GM21360 (cell line): ENCODE results near the gene KDM4B.
"Not testable (repeated sequence)": the region's sequence is repeated elsewhere in the genome, so short reads cannot be mapped to it uniquely, and the experiment has no call there.

Experiments used
- ATAC-seq: cut with Tn5 transposase; IDR thresholded peaks from one replicate; pipeline ENCODE4 v1.9.1; 2021; ENCODE audit warnings: mild to moderate bottlenecking, moderate library complexity; ENCODE audit not compliant: unreplicated experiment

KDM4B gene

GRCh38 chr19:5011476-5012238 is 42.7 kb downstream of the KDM4B start:
- ATAC-seq, result no peak

DNA sequence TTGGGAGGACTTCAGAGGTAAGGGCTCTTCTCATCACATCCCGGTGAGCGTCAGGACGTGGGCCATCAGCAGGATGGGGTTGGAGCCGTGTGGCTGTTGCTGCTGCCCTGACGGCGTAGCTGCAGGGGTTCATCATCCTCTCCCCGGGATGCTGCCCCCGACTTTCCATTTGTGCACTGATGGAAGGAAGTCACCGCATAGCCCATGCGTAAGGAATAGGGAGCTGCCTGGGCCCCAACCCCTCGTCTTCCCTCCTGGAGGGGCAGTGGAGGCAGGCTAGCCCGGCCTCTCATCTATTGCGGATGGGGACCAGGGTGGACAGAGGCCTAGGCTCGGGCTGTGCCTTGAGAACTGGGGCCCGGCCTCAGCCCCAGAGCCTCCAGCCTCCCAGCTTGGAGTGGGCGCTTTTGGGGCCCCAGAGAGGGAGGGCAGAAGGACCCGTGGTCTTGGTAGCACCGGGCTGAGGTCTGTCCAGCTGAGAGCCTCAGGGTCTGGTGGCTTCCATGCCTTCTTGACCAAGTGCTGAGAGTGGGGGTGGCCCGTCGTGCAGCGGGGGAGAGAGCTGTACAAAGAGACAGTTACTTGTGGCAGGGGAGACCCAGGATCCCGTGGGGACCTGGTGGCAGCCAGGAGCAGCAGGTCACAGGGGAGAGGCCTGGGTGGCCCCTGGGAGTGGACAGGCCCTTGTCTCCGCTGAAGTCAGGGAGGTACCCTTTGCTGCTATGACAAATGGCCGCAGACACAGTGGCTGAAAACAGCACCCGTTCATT is 44.0 kb downstream of the KDM4B start:
- ATAC-seq, result no peak

- ATAC-seq, result no peak
Observed at GRCh38 chr19:5013761-5014160, 44.8 kb downstream of the KDM4B start.

GRCh38 chr19:5014941-5015340 is 46.0 kb downstream of the KDM4B start:
- no peak for ATAC-seq

DNA sequence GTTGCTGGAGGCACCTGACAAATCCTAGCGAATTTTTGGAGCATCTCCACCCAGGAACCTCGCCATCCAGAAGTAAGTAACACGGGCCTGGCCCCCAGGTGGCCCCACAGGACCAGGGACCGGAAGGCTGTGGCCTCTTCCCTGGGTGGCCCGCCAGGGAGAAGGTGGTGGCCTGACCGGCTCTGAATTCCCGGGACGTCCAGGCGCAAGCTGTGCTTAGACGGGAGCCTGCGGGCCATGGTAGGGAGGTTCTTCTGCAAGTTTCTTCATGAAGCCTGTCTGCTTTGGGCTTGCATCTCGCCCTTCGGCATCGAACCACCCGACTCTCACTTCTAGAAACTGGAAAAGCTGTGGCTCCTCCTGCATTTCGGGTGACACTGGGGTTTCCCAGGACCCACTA is 47.4 kb downstream of the KDM4B start:
- ATAC-seq, result no peak

GRCh38 chr19:5016781-5017180 is 47.9 kb downstream of the KDM4B start:
- ATAC-seq, result no peak

DNA sequence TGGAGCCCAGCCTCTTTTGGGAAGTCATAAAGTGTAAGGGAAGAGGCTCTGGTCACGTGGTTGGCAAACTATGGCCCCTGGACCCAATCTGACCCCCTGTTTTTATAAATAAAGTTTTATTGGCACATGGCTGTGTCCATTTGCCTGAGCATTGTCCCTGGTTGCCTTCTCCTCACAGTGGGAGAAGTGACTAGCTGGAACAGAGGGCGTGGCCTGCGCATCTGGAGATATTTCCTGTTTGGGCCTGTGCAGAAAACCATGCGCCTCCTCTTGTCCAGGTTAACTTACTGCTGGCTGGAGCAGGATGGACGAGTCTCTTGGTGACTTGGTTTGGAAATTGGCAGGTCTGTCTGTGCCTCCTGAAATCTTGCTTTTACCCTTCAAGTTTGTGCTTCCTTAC is 48.3 kb downstream of the KDM4B start:
- no peak for ATAC-seq

DNA sequence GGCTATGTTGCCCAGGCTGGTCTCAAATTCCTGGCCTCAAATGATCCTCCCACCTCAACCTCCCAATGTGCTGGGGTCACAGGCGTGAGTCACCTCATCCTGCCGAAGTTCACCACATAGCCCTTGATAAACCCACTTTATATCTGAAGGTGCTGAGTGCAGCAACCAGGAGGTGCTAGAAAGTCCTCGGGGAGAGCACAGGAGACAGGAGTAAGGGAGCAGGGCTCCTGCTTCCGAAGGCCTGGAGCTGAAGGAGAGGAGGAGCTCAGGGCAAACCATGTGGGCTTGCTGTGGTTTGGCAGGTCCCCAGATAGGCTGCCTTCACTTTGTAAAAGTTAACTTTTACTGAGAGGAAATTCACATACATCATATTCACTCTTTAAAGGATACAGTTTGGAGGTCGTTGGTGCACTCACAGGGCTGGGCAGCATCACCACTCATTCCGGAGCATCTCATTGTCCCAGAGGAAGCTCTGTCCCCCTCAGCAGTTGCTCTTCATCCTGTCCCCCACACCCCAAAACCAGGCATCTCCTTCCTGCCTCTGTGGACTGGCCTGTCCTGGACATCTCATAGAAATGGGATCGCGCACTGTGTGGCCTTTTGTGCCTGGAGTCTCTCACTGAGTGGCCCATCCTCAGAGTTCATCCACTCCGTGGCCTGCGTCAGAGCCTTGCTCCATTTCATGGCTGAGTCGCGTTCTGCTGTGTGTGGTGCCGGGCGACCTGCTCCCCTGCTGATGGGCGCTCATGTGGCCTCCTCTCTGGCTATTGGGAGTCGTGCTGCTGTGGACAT is 49.5 kb downstream of the KDM4B start:
- ATAC-seq, result no peak

DNA sequence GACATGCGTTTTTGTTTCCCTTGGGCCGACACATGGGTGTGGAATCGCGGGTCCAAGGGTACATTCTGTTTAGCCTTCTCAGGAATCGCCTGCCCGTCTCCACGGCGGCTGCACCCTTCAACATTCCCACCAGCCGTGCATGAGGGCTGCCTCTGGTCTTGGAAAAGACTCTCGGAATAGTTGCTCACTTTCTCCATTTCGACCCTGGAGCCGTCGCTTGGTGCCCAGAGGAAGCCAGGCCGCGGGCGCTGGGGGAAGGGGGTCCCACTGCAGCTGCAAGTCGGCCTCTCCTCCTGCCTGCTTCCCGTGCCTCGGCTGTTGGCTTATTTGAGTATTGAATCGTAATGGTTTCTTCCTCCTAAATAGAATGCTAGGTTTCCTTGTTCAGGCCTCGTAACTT is 51.5 kb downstream of the KDM4B start:
- no peak for ATAC-seq

DNA sequence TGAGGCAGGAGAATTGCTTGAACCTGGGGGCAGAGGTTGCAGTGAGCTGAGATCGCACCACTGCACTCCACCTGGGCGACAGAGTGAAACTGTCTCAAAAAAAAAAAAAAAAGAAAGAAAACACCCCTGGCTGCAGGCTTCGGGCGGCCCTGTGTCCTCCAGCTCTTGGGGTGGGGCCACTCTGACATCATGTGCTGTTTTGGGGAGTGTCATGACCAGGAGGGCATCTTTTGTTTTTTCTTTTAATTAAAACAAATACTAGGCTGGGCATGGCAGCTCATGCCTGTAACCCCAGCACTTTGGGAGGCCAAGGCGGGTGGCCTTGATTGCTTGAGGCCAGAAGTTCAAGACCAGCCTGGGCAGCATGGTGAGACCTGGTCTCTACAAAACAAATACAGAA is 52.1 kb downstream of the KDM4B start:
- ATAC-seq, result no peak

DNA sequence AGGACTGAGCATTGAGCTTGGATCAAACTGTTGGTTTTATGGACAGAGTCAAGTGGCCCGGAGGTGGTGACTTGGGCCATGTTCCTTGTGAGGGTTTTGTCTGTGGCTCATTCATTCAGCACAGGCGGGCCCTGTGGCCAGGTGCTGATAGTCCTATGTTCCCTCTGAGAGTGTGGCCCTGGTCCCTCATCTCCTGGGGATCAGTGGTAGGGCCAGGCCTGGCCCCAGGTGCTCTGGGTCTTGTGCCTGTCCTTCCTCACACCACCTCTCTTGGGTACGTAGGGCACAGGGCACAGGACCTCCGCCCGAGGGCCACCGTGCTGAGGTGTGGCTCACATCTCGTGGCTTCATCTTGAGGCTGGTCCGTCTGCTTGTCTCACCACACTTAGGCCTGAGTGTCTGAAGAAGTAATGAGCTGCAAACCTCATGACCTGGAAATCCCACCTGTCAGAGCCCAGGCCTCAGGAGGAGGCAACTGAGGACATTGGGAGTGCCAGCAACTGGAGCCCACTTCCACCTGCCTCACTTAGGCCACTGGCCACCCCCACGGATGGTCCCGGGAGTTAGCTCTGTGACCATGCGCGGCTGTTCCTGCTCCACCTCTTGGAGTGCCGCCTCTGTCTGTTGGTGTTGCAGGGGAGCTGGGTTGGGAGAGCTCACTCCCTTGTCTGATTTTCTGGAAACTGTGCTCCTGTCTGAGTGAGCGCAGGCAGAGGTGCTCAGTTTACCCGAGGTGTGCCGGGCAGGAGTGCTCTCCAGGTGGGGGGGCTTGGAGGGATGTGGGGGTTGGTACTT is 53.4 kb downstream of the KDM4B start:
- no peak for ATAC-seq

DNA sequence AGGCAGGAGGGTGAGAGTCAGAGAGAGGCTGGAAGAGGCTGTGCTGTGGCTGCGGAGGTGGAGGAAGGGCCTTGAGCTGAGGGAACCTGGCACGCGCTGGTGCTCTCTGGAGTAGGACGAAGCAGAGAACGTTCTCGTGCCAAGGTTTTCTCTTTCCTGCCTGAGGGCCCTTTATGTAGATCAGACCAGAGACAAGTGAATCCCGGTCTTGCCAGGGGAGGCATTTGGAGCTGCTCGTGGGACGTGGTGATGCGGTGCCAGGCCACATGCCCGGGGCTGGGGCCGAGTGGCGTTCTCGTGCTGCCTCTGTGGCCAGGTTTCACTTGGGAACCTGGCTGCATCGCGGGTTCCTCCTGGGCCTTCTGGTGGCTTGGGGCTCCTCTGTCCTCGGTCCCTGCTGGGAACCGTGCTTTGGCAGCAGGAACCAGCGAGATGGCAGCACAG is 54.2 kb downstream of the KDM4B start:
- no peak for ATAC-seq

- ATAC-seq, result no peak
Observed at GRCh38 chr19:5024282-5024681, 55.4 kb downstream of the KDM4B start.

DNA sequence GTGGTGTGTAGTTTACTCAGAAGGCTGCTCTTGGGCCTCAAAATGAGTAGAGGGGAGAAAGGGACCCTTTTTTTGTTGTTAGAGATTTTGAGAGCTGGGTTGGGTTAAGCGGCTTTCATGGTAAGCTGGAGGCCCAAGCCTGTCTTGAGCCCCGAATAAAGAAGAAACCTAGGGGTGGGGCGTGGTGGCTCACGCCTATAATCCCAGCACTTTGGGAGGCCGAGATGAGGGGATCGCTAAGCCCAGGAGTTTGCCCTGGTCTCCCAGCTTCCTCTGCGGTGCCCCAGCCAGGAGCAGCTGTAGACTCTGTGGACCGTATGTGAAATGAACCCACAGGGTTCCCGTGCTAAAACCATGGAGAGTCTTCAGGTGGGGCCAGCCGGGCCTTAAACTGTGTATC is 56.1 kb downstream of the KDM4B start:
- ATAC-seq, result no peak

DNA sequence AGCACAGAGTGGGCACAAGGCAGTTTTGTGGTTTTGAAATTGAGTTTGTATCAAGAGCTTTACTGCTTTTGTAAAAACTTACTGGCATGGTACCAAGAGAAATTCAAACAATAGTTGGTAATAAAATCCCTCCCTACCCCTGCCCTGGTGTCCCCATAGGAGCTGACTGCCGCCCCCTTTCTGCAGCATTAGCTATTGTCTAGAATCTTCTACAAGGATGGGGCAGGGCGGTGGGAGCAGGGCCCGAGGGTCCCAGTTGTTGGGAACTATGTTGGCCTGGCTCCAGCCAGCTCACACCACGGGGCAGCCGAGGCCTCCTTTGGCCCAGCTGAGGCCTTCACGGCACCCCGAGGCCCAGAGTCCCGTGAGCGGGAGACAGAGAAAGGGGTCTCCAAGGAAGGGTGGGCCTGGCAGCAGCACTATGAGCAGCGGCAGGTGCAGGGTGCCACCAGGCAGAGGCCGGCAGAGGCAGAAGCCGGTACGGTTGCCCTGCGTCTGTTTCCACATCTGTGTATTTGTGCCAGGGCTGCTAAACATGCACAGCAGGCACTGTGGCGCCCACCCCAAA is 57.9 kb downstream of the KDM4B start:
- no peak for ATAC-seq

DNA sequence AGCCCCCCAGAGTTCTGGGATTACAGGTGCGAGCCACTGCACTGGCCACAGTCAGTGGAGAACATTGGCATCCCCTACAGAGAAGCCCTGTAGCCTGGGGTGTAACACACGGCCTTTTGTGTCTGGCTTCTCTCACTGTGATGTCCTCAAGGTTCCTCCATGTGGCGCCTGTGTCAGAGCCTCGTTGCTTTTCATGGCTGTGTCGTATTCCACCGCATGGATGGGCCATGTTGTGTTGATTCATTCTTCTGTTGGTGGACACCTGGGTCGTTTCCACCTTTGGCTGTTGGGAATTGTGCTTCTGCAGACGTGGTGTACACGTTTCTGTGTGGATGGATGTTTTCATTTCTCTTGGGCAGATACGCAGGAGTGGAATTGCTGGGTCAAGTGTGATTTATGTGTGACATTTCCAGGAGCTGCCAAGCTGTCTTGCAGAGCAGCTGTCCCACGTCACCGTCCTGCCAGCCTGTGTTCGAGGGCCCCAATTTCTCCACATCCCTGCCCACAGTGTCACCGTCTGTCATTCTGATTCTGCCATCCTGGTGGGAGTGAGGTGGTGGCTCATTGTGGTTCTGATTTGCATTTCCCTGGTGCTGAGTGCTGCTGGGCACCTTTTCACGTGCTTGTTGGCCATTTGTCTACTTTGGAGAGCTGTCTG is 59.4 kb downstream of the KDM4B start:
- no peak for ATAC-seq

DNA sequence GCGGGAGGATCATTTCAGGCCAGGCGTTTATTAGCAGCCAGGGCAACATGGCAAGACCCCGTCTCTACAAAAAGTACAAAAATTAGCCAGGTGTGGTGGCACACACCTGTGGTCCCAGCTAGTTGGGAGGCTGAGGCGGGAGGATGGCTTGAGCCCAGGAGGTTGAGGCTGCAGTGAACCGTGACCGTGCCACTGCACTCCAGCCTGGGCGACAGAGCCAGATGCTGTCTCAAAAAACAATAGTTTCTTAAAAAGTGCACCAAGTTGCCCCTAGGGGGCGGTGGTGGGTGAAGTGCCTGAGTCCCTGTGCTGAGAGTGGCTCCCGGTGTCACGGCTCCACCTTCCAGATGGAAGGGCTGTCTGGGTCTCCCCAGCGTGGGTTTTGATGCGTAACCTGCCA is 60.7 kb downstream of the KDM4B start:
- ATAC-seq, result not testable (repeated sequence)

GRCh38 chr19:5030136-5030820 is 61.4 kb downstream of the KDM4B start:
- no peak for ATAC-seq

DNA sequence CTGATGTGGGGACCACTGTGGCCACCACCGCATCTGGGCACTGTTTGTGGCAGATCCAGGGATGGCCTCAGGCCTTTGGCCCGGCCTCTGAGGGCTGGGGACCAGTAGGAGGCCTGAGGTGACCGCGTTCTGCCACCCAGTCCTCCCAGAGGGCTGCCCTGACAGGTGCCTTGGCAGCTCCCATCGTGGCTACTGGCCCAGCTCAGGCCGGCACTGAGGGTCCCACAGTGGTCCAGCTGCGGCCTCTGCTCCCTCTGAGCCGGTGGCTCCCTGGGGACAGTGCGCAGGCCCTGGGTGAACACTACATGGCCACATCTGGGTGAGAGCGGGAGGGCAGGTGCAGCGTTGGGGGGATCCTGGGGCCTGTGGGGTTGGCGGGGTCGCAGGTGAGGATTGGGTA is 61.9 kb downstream of the KDM4B start:
- ATAC-seq, result no peak
